Measurements from ENCODE around the gene ABAT. TPM values are rescaled to one million over a fixed set of nuclear protein-coding genes. Genes with fewer than 3 reads are reported as not detected.

Gene ABAT
- total RNA-seq, 1 experiment from 2014 or later: 6.9 TPM

DNA sequence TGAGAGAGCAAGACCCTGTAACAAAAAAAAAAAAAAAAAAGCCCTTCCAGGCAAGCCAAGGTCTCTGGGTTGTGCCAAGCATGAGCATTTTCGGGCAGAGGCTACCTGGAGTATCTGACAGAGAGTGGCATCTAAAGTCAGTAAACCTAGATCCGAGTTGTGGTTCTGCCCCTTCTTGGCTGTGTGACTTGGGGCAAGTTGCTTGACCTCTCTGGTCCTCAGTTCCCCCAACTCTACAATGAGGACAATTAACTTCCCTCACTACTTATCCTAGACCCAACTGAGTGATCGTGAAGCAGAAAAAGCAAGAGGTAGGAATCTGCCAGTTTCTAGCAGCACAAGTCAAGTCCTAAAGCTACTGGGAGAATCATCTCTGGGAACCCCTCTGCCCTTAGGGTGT lies 88.7 kb downstream of the ABAT start:
- H3K4me3 ChIP-seq (ENCODE audit: low read depth, low read length, poor library complexity, severe bottlenecking): no peak overlapping the region
- CTCF ChIA-PET: no interaction called here
- BruUV-seq (replicated peaks): no TSS peak
- intact Hi-C loops (cut with micrococcal nuclease; ENCODE audit: unreplicated experiment): no loop called here
- POLR2A ChIA-PET (ENCODE audit: low non-redundant PET): no interaction called here
- no peaks in the 10 kb centered on the region for H3K4me1 ChIP-seq (ENCODE audit: insufficient read depth, low read length, poor library complexity, severe bottlenecking)
- H3K36me3 ChIP-seq (ENCODE audit: insufficient read depth, low read length, poor library complexity, severe bottlenecking): no peaks in the 10 kb centered on the region
- no peak for DNase-seq (ENCODE audit: low spot score)
- no peaks in the 10 kb centered on the region for H3K9me3 ChIP-seq (ENCODE audit: low read depth, low read length, poor library complexity, severe bottlenecking)
- H3K27ac ChIP-seq (ENCODE audit: low read depth, low read length, poor library complexity, severe bottlenecking): no peak overlapping the region
- TF ChIP-seq EZH2 (IDR thresholded peaks at IDR 0.05; ENCODE audit: borderline replicate concordance, low read depth, low read length, poor library complexity, severe bottlenecking): no peak
- TF ChIP-seq, protein P1, sequence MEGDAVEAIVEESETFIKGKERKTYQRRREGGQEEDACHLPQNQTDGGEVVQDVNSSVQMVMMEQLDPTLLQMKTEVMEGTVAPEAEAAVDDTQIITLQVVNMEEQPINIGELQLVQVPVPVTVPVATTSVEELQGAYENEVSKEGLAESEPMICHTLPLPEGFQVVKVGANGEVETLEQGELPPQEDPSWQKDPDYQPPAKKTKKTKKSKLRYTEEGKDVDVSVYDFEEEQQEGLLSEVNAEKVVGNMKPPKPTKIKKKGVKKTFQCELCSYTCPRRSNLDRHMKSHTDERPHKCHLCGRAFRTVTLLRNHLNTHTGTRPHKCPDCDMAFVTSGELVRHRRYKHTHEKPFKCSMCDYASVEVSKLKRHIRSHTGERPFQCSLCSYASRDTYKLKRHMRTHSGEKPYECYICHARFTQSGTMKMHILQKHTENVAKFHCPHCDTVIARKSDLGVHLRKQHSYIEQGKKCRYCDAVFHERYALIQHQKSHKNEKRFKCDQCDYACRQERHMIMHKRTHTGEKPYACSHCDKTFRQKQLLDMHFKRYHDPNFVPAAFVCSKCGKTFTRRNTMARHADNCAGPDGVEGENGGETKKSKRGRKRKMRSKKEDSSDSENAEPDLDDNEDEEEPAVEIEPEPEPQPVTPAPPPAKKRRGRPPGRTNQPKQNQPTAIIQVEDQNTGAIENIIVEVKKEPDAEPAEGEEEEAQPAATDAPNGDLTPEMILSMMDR (conservative IDR thresholded peaks at IDR 0.05; ENCODE audit: low read depth, low read length): no peak
- no peaks in the 10 kb centered on the region for H3K27me3 ChIP-seq (replicated peaks; ENCODE audit: insufficient read depth, low read depth, low read length, poor library complexity)

DNA sequence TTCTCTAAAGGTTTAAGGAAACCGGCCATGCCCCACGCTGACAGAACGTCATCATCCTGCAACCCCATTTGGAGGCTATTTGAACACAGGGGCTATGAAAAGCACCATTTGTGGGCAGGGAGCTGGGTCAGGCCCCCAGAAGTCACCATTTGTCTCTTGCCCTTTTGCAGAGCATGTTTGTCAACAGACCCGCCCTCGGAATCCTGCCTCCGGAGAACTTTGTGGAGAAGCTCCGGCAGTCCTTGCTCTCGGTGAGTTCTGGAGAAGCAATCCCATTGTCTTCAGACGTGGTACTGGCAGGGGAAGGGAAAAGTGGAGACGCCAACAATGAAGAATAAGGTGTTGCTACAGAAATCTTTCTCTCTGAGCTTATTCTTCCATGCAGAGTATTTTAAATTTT lies 89.5 kb downstream of the ABAT start:
- CTCF ChIA-PET: no interaction called here
- POLR2A ChIA-PET (ENCODE audit: low non-redundant PET): no interaction called here
- intact Hi-C loops (cut with micrococcal nuclease; ENCODE audit: unreplicated experiment): no loop called here
- BruUV-seq (replicated peaks): no TSS peak
- no peak for TF ChIP-seq EZH2 (IDR thresholded peaks at IDR 0.05; ENCODE audit: borderline replicate concordance, low read depth, low read length, poor library complexity, severe bottlenecking)
- TF ChIP-seq, protein P1 (conservative IDR thresholded peaks at IDR 0.05; ENCODE audit: low read depth, low read length): no peak
- Histone ChIP-seq H3K27ac (ENCODE audit: low read depth, low read length, poor library complexity, severe bottlenecking) (no peak overlapping the region), H3K4me1 (ENCODE audit: insufficient read depth, low read length, poor library complexity, severe bottlenecking) (no peaks in the 10 kb centered on the region), H3K4me3 (ENCODE audit: low read depth, low read length, poor library complexity, severe bottlenecking) (no peak overlapping the region), H3K36me3 (ENCODE audit: insufficient read depth, low read length, poor library complexity, severe bottlenecking) (no peaks in the 10 kb centered on the region), H3K27me3 (replicated peaks; ENCODE audit: insufficient read depth, low read depth, low read length, poor library complexity) (no peaks in the 10 kb centered on the region), H3K9me3 (ENCODE audit: low read depth, low read length, poor library complexity, severe bottlenecking) (no peaks in the 10 kb centered on the region)
- DNase-seq (ENCODE audit: low spot score): no peak

DNA sequence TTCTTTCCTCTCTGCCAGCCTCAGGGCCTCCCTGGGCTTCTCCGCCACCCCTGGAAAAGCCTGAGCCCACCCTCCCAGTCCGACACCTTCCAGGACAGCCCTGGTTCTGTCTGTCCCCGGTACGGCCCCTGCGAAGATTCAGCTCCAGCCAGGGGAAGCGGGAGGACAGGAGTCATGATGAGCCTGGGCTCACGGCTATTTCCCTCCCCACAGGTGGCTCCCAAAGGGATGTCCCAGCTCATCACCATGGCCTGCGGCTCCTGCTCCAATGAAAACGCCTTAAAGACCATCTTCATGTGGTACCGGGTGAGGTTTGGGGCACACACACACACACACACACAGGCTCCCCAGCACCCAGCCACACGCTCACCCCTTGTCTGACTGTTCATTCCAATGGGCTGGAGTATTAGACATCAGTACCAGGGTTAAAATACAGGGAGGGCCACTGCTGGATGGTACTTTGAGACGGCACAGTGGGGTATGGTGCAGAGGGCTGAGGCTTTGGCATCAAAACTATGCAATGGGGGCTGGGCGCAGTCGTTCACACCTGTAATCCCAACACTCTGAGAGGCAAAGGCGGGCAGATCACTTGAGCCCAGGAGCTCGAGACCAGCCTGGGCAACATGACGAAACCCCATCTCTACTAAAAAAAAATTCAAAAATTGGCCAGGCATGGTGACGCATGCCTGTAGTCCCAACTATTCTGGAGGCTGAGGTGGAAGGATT lies 90.3 kb downstream of the ABAT start:
- intact Hi-C loops (cut with micrococcal nuclease; ENCODE audit: unreplicated experiment): no loop called here
- H3K27ac ChIP-seq (ENCODE audit: low read depth, low read length, poor library complexity, severe bottlenecking): no peak overlapping the region
- ChIA-PET POLR2A (ENCODE audit: low non-redundant PET) (no interaction called here), CTCF (no interaction called here)
- H3K36me3 ChIP-seq (ENCODE audit: insufficient read depth, low read length, poor library complexity, severe bottlenecking): no peaks in the 10 kb centered on the region
- BruUV-seq (replicated peaks): no TSS peak
- H3K4me3 ChIP-seq (ENCODE audit: low read depth, low read length, poor library complexity, severe bottlenecking): no peak overlapping the region
- no peaks in the 10 kb centered on the region for H3K27me3 ChIP-seq (replicated peaks; ENCODE audit: insufficient read depth, low read depth, low read length, poor library complexity)
- DNase-seq (ENCODE audit: low spot score): no peak
- TF ChIP-seq, protein P1 (conservative IDR thresholded peaks at IDR 0.05; ENCODE audit: low read depth, low read length): no peak
- no peak for TF ChIP-seq EZH2 (IDR thresholded peaks at IDR 0.05; ENCODE audit: borderline replicate concordance, low read depth, low read length, poor library complexity, severe bottlenecking)
- H3K4me1 ChIP-seq (ENCODE audit: insufficient read depth, low read length, poor library complexity, severe bottlenecking): no peaks in the 10 kb centered on the region
- no peaks in the 10 kb centered on the region for H3K9me3 ChIP-seq (ENCODE audit: low read depth, low read length, poor library complexity, severe bottlenecking)
